Measurements from ENCODE around the gene ADIPOR2. TPM values are rescaled to one million over a fixed set of nuclear protein-coding genes. Genes with fewer than 3 reads are reported as not detected.
A peak's percentile ranks its signal among the peaks of the same experiment; 100 is the strongest.

Gene ADIPOR2
- total RNA-seq, 2 experiments from 2014 or later = 43.8 to 47.3 TPM

- DNase-seq = no peak
- Mint-ChIP-seq H3K9me3 (no peaks in the 10 kb centered on the region), H3K27ac (no peak overlapping the region), H3K36me3 (peaks cover 18% of the 10 kb centered on the region), H3K4me3 (no peak overlapping the region), H3K4me1 (ENCODE audit: low read depth) (no peaks in the 10 kb centered on the region), H3K27me3 (no peaks in the 10 kb centered on the region)
- ChIA-PET CTCF (interaction anchor here (0.6 to 2.3 kb wide), 2 partner anchors 14 to 260 kb away, joined by 3 to 10 read pairs; no protein-coding TSS in a partner anchor), POLR2A (no interaction called here)
- intact Hi-C loops (cut with micrococcal nuclease) = no loop called here
These were observed 85.5 kb downstream of the ADIPOR2 start for GRCh38 chr12:1776170-1776921.

GRCh38 chr12:1777798-1778197, 86.9 kb downstream of the ADIPOR2 start:
- POLR2A ChIA-PET = no interaction called here
- Mint-ChIP-seq H3K9me3 (no peaks in the 10 kb centered on the region), H3K4me3 (no peak overlapping the region), H3K4me1 (ENCODE audit: low read depth) (no peaks in the 10 kb centered on the region), H3K27me3 (no peaks in the 10 kb centered on the region), H3K36me3 (peaks cover 18% of the 10 kb centered on the region), H3K27ac (no peak overlapping the region)
- intact Hi-C loops (cut with micrococcal nuclease) = no loop called here
- no peak for DNase-seq
- CTCF ChIA-PET = interaction anchor here (1.1 kb wide), 1 partner anchor 14 kb away, joined by 3 read pairs; no protein-coding TSS in a partner anchor

GRCh38 chr12:1778911-1779310, 88.0 kb downstream of the ADIPOR2 start:
- CTCF ChIA-PET = interaction anchor here (1.1 kb wide), 1 partner anchor 12 kb away, joined by 3 read pairs; no protein-coding TSS in a partner anchor
- POLR2A ChIA-PET = no interaction called here
- no peak overlapping the region for H3K4me3 Mint-ChIP-seq
- no peaks in the 10 kb centered on the region for H3K4me1 Mint-ChIP-seq (ENCODE audit: low read depth)
- H3K27ac Mint-ChIP-seq = no peak overlapping the region
- H3K27me3 Mint-ChIP-seq = no peaks in the 10 kb centered on the region
- peaks cover 16% of the 10 kb centered on the region for H3K36me3 Mint-ChIP-seq
- no peak for DNase-seq
- intact Hi-C loops (cut with micrococcal nuclease) = no loop called here
- H3K9me3 Mint-ChIP-seq = no peaks in the 10 kb centered on the region

- H3K36me3 Mint-ChIP-seq = peaks cover 16% of the 10 kb centered on the region
- ChIA-PET POLR2A (interaction anchor here (0.6 kb wide), 1 partner anchor 504 kb away, joined by 3 read pairs; no protein-coding TSS in a partner anchor), CTCF (interaction anchor here (0.7 to 1.1 kb wide), 2 partner anchors 11 to 145 kb away, joined by 3 read pairs; no protein-coding TSS in a partner anchor)
- intact Hi-C loops (cut with micrococcal nuclease) = no loop called here
- no peaks in the 10 kb centered on the region for H3K4me1 Mint-ChIP-seq (ENCODE audit: low read depth)
- H3K27ac Mint-ChIP-seq = no peak overlapping the region
- no peak overlapping the region for H3K4me3 Mint-ChIP-seq
- no peaks in the 10 kb centered on the region for H3K27me3 Mint-ChIP-seq
- DNase-seq = no peak
- H3K9me3 Mint-ChIP-seq = no peaks in the 10 kb centered on the region
These were observed 88.9 kb downstream of the ADIPOR2 start for GRCh38 chr12:1779783-1780182.

- POLR2A ChIA-PET = no interaction called here
These were observed 90.9 kb downstream of the ADIPOR2 start for GRCh38 chr12:1781772-1782171.

GRCh38 chr12:1782215-1782614, 91.3 kb downstream of the ADIPOR2 start:
- Mint-ChIP-seq H3K4me1 (ENCODE audit: low read depth) (no peaks in the 10 kb centered on the region), H3K27me3 (no peaks in the 10 kb centered on the region), H3K9me3 (no peaks in the 10 kb centered on the region), H3K4me3 (no peak overlapping the region), H3K27ac (no peak overlapping the region), H3K36me3 (peaks cover 14% of the 10 kb centered on the region)
- intact Hi-C loops (cut with micrococcal nuclease) = no loop called here
- no peak for DNase-seq
- POLR2A ChIA-PET = no interaction called here
- CTCF ChIA-PET = interaction anchor here (0.8 to 1.6 kb wide), 3 partner anchors 9 to 147 kb away, joined by 3 to 7 read pairs (median 4); no protein-coding TSS in a partner anchor

More at GRCh38 chr12:1781772-1782171, 90.9 kb downstream of the ADIPOR2 start:
- Mint-ChIP-seq H3K27me3 (no peaks in the 10 kb centered on the region), H3K27ac (no peak overlapping the region), H3K36me3 (peaks cover 15% of the 10 kb centered on the region), H3K9me3 (no peaks in the 10 kb centered on the region), H3K4me3 (no peak overlapping the region), H3K4me1 (ENCODE audit: low read depth) (no peaks in the 10 kb centered on the region)
- CTCF ChIA-PET = interaction anchor here (0.8 to 1.6 kb wide), 3 partner anchors 10 to 147 kb away, joined by 3 to 7 read pairs (median 4); no protein-coding TSS in a partner anchor
- intact Hi-C loops (cut with micrococcal nuclease) = no loop called here
- DNase-seq = no peak

- Mint-ChIP-seq H3K4me3 (no peak overlapping the region), H3K27ac (no peak overlapping the region), H3K9me3 (no peaks in the 10 kb centered on the region), H3K4me1 (ENCODE audit: low read depth) (peaks cover 13% of the 10 kb centered on the region), H3K27me3 (no peaks in the 10 kb centered on the region), H3K36me3 (peaks cover 2% of the 10 kb centered on the region)
- DNase-seq = no peak
- POLR2A ChIA-PET = no interaction called here
- intact Hi-C loops (cut with micrococcal nuclease) = no loop called here
- CTCF ChIA-PET = interaction anchor here (6.2 to 9.8 kb wide), 2 partner anchors 135 to 152 kb away, joined by 91 to 498 read pairs; no protein-coding TSS in a partner anchor
These were observed 96.8 kb downstream of the ADIPOR2 start for GRCh38 chr12:1787714-1788113.

- Mint-ChIP-seq H3K4me3 (no peak overlapping the region), H3K9me3 (no peaks in the 10 kb centered on the region), H3K36me3 (no peaks in the 10 kb centered on the region), H3K27me3 (no peaks in the 10 kb centered on the region), H3K4me1 (ENCODE audit: low read depth) (peaks cover 13% of the 10 kb centered on the region), H3K27ac (no peak overlapping the region)
- ChIA-PET CTCF (interaction anchor here (0.6 to 9.8 kb wide), 31 partner anchors 11 to 793 kb away, joined by 3 to 498 read pairs (median 5); partner anchors contain the start of gene ADIPOR2), POLR2A (interaction anchor here (1.8 kb wide), 1 partner anchor 137 kb away, joined by 9 read pairs; no protein-coding TSS in a partner anchor)
- DNase-seq = no peak
- intact Hi-C loops (cut with micrococcal nuclease) = loop anchor here (2.0 kb wide), 1 partner anchor 130 kb away; no protein-coding TSS in a partner anchor
These were observed 99.6 kb downstream of the ADIPOR2 start for GRCh38 chr12:1790444-1790843.

- DNase-seq = peak; percentile 74
- ChIA-PET POLR2A (interaction anchor here (0.6 to 1.8 kb wide), 3 partner anchors 135 to 149 kb away, joined by 3 to 9 read pairs (median 3); no protein-coding TSS in a partner anchor), CTCF (interaction anchor here (0.5 to 9.8 kb wide), 48 partner anchors 9 to 925 kb away, joined by 3 to 498 read pairs (median 4); partner anchors contain the start of gene ADIPOR2)
- Mint-ChIP-seq H3K4me1 (ENCODE audit: low read depth) (peaks cover 18% of the 10 kb centered on the region), H3K9me3 (no peaks in the 10 kb centered on the region), H3K27me3 (no peaks in the 10 kb centered on the region), H3K4me3 (no peak overlapping the region), H3K36me3 (no peaks in the 10 kb centered on the region), H3K27ac (peak overlapping the region; percentile 44)
- intact Hi-C loops (cut with micrococcal nuclease) = loop anchor here (1.0 to 2.0 kb wide), 4 partner anchors 130 to 157 kb away; no protein-coding TSS in a partner anchor
These were observed 100.4 kb downstream of the ADIPOR2 start for GRCh38 chr12:1791104-1791841.

GRCh38 chr12:1792406-1792805, 101.5 kb downstream of the ADIPOR2 start:
- CTCF ChIA-PET = interaction anchor here (2.3 to 9.8 kb wide), 4 partner anchors 139 to 161 kb away, joined by 19 to 498 read pairs (median 73); no protein-coding TSS in a partner anchor
- Mint-ChIP-seq H3K27ac (no peak overlapping the region), H3K4me3 (no peak overlapping the region), H3K9me3 (no peaks in the 10 kb centered on the region), H3K36me3 (no peaks in the 10 kb centered on the region), H3K4me1 (ENCODE audit: low read depth) (peaks cover 18% of the 10 kb centered on the region), H3K27me3 (no peaks in the 10 kb centered on the region)
- intact Hi-C loops (cut with micrococcal nuclease) = no loop called here
- no peak for DNase-seq
- POLR2A ChIA-PET = no interaction called here

GRCh38 chr12:1793426-1794210, 102.7 kb downstream of the ADIPOR2 start:
- Mint-ChIP-seq H3K27ac (no peak overlapping the region), H3K27me3 (no peaks in the 10 kb centered on the region), H3K4me3 (no peak overlapping the region), H3K9me3 (no peaks in the 10 kb centered on the region), H3K36me3 (no peaks in the 10 kb centered on the region), H3K4me1 (ENCODE audit: low read depth) (peaks cover 18% of the 10 kb centered on the region)
- POLR2A ChIA-PET = interaction anchor here (1.2 kb wide), 1 partner anchor 120 kb away, joined by 3 read pairs; no protein-coding TSS in a partner anchor
- intact Hi-C loops (cut with micrococcal nuclease) = no loop called here
- no peak for DNase-seq
- CTCF ChIA-PET = interaction anchor here (3.6 to 9.8 kb wide), 4 partner anchors 140 to 158 kb away, joined by 55 to 498 read pairs (median 86); no protein-coding TSS in a partner anchor

Measured in activated CD4-positive, alpha-beta memory T cell treated with anti-CD3 and anti-CD28 coated beads for 36 hours (primary cell).